Measurements from ENCODE around the gene ZC3H18. TPM values are rescaled to one million over a fixed set of nuclear protein-coding genes. Genes with fewer than 3 reads are reported as not detected.
"Not testable (repeated sequence)": the region's sequence is repeated elsewhere in the genome, so short reads cannot be mapped to it uniquely, and the experiment has no call there.

The ZC3H18 gene
- total RNA-seq, 1 donor from 2014 or later, result 10.5 TPM

GRCh38 chr16:88667461-88667860 lies 97.3 kb downstream of the ZC3H18 start:
- DNase-seq (ENCODE audit: low read depth), result no peak
- Histone ChIP-seq H3K4me3 (ENCODE audit: low read depth, low read length) (no peak overlapping the region), H3K27me3 (ENCODE audit: control insufficient read depth, insufficient read depth, low read length) (no peaks in the 10 kb centered on the region), H3K36me3 (ENCODE audit: control insufficient read depth, insufficient read depth, low read length) (no peaks in the 10 kb centered on the region)
- no peak for TF ChIP-seq CTCF (IDR thresholded peaks at IDR 0.05; ENCODE audit: insufficient read depth, low read length, severe bottlenecking)
- no peak for FAIRE-seq

- not testable (repeated sequence) for H3K4me3 ChIP-seq (ENCODE audit: low read depth, low read length); DNase-seq (ENCODE audit: low read depth); H3K36me3 ChIP-seq (ENCODE audit: control insufficient read depth, insufficient read depth, low read length); H3K27me3 ChIP-seq (ENCODE audit: control insufficient read depth, insufficient read depth, low read length); FAIRE-seq
Observed at GRCh38 chr16:88669493-88669892, 99.3 kb downstream of the ZC3H18 start.

GRCh38 chr16:88669980-88670379 lies 99.8 kb downstream of the ZC3H18 start:
- H3K27me3 ChIP-seq (ENCODE audit: control insufficient read depth, insufficient read depth, low read length), result no peaks in the 10 kb centered on the region
- no peak for TF ChIP-seq CTCF (IDR thresholded peaks at IDR 0.05; ENCODE audit: insufficient read depth, low read length, severe bottlenecking)
- H3K36me3 ChIP-seq (ENCODE audit: control insufficient read depth, insufficient read depth, low read length), result no peaks in the 10 kb centered on the region
- FAIRE-seq, result no peak
- H3K4me3 ChIP-seq (ENCODE audit: low read depth, low read length), result no peak overlapping the region
- no peak for DNase-seq (ENCODE audit: low read depth)

DNA sequence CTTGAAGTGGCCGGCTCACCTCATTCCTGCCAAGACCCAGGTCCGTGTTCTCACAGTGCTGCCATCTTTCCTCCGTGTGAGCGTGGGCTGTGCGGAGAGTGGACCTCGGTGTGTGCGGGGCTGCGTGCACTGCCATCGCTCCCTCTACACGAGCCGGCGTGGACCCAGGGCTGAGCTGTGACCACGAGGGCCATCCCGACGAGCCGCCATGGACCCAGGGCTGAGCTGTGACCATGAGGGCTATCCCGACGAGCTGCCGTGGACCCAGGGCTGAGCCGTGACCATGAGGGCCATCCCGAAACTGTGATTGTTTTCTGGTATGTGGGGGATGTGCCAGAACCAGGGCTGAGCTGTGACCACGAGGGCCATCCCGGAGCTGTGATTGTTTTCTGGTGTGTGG lies 101.6 kb downstream of the ZC3H18 start:
- Histone ChIP-seq H3K27me3 (ENCODE audit: control insufficient read depth, insufficient read depth, low read length) (no peaks in the 10 kb centered on the region), H3K36me3 (ENCODE audit: control insufficient read depth, insufficient read depth, low read length) (no peaks in the 10 kb centered on the region), H3K4me3 (ENCODE audit: low read depth, low read length) (no peak overlapping the region)
- DNase-seq (ENCODE audit: low read depth) (no peak), FAIRE-seq (no peak)
- TF ChIP-seq CTCF (IDR thresholded peaks at IDR 0.05; ENCODE audit: insufficient read depth, low read length, severe bottlenecking), result no peak

GRCh38 chr16:88672776-88673175 lies 102.6 kb downstream of the ZC3H18 start:
- Histone ChIP-seq H3K27me3 (ENCODE audit: control insufficient read depth, insufficient read depth, low read length) (no peaks in the 10 kb centered on the region), H3K36me3 (ENCODE audit: control insufficient read depth, insufficient read depth, low read length) (no peaks in the 10 kb centered on the region), H3K4me3 (ENCODE audit: low read depth, low read length) (no peak overlapping the region)
- no peak for FAIRE-seq
- TF ChIP-seq CTCF (IDR thresholded peaks at IDR 0.05; ENCODE audit: insufficient read depth, low read length, severe bottlenecking), result peak; percentile 67
- DNase-seq (ENCODE audit: low read depth), result peak; percentile 12

GRCh38 chr16:88673716-88674379 lies 103.6 kb downstream of the ZC3H18 start:
- Histone ChIP-seq H3K27me3 (ENCODE audit: control insufficient read depth, insufficient read depth, low read length) (peaks cover 5% of the 10 kb centered on the region), H3K4me3 (ENCODE audit: low read depth, low read length) (no peak overlapping the region), H3K36me3 (ENCODE audit: control insufficient read depth, insufficient read depth, low read length) (no peaks in the 10 kb centered on the region)
- no peak for DNase-seq (ENCODE audit: low read depth)
- FAIRE-seq, result no peak
- TF ChIP-seq CTCF (IDR thresholded peaks at IDR 0.05; ENCODE audit: insufficient read depth, low read length, severe bottlenecking), result no peak
